Tibial nerve (tissue), 3 donors: Measurements from ENCODE around the gene ALK.

Experiments
- POLR2A ChIP-seq, 2 donors: fragments of 450-650 bp; IDR thresholded peaks; one replicate each; pipeline ENCODE4 v1.6.1; 2017; ENCODE audit warnings: antibody characterized with exemption in 2 of 2, mild to moderate bottlenecking in 2 of 2, moderate library complexity in 2 of 2
- TF ChIP-seq, protein P1 (sequence below), 5 experiments: fragments of 200-600 bp in 3 of 5; fragments of 450-650 bp in 2 of 5; sonication (generic) in 3 of 5; IDR thresholded peaks; one replicate each; pipeline ENCODE4 v1.5.1; 2016 to 2019; ENCODE audit warnings: antibody characterized with exemption in 5 of 5, mild to moderate bottlenecking in 3 of 5, moderate library complexity in 2 of 5

GRCh38 chr2:29576231-29576630 lies 345.2 kb downstream of the ALK start:
- TF ChIP-seq, protein P1, sequence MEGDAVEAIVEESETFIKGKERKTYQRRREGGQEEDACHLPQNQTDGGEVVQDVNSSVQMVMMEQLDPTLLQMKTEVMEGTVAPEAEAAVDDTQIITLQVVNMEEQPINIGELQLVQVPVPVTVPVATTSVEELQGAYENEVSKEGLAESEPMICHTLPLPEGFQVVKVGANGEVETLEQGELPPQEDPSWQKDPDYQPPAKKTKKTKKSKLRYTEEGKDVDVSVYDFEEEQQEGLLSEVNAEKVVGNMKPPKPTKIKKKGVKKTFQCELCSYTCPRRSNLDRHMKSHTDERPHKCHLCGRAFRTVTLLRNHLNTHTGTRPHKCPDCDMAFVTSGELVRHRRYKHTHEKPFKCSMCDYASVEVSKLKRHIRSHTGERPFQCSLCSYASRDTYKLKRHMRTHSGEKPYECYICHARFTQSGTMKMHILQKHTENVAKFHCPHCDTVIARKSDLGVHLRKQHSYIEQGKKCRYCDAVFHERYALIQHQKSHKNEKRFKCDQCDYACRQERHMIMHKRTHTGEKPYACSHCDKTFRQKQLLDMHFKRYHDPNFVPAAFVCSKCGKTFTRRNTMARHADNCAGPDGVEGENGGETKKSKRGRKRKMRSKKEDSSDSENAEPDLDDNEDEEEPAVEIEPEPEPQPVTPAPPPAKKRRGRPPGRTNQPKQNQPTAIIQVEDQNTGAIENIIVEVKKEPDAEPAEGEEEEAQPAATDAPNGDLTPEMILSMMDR (IDR thresholded peaks at IDR 0.05), result no peak
- no peak for TF ChIP-seq POLR2A (IDR thresholded peaks at IDR 0.05)
